SK-MEL-5 (cell line): ENCODE measurements around the gene MED13L. TPM values are rescaled to one million over a fixed set of nuclear protein-coding genes. Genes with fewer than 3 reads are reported as not detected.
"Not testable (repeated sequence)": the region's sequence is repeated elsewhere in the genome, so short reads cannot be mapped to it uniquely, and the experiment has no call there.

ENCODE experiments used
- DNase-seq: peaks from one replicate; pipeline ENCODE4 v3.0.0-alpha.2; 2016; ENCODE audit warnings: low read depth, low spot score
- in situ Hi-C: cut with HindIII; loops from 2 replicates; pipeline ENCODE4 v1.10.0; 2016; ENCODE audit warnings: low sequenced_read_pairs, high pct_unique_total_duplicates, low pct_unique_long_range_greater_than_20kb
- total RNA-seq: library from RNA; depleted of rRNA; stranded (reverse); fragments of >200 nt; shearing (Covaris generic); gene quantifications from 2 replicates; pipeline ENCODE4 v1.2.3, GENCODE V29; 2014

MED13L gene
- total RNA-seq, 1 experiment from 2014 or later, result 41.3 TPM

DNA sequence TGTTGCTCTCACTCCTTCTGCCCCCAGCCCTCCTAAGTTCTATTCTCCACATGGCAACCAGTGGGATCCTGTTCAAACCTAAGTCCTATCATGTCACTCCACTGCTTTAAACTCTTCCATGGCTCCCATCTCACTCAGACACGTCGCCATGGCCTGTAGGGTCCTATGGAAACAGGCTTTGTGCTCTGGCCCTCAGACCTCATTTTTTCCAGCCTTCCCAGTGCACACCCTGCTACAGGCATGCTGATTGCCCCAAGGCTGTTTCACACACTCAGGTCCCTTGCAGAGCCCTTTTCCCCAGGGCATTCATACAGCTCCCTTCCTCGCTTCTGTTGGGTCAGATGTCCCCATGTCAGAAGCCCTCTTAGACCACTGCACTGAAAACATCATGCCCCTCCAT lies 11.2 kb upstream of the MED13L start:
- DNase-seq, result no peak
- in situ Hi-C loops, result no loop called here

GRCh38 chr12:116287842-116288301 lies 10.4 kb upstream of the MED13L start:
- in situ Hi-C loops, result no loop called here
- no peak for DNase-seq

- DNase-seq, result no peak
- in situ Hi-C loops, result no loop called here
Measured at GRCh38 chr12:116284396-116284795, 6.9 kb upstream of the MED13L start.

DNA sequence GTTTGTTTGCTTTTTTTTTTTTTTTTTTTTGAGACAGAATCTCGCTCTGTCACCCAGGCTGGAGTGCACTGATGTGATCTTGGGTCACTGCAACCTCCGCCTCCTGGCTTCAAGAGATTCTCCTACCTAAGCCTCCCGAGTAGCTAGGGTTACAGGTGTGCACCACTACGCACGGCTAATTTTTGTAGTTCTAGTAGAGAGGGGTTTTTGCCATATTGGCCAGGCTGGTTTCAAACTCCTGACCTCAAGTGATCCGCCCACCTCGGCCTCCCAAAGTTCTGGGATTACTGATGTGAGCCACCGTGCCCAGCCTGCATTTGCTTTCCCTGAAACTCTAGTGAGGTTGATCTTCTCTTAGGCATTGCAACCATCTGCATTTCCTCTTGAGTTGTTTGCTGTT lies 6.4 kb upstream of the MED13L start:
- DNase-seq, in situ Hi-C loops: not testable (repeated sequence)

GRCh38 chr12:116282371-116283286 lies 5.1 kb upstream of the MED13L start:
- in situ Hi-C loops, result no loop called here
- DNase-seq, result no peak

DNA sequence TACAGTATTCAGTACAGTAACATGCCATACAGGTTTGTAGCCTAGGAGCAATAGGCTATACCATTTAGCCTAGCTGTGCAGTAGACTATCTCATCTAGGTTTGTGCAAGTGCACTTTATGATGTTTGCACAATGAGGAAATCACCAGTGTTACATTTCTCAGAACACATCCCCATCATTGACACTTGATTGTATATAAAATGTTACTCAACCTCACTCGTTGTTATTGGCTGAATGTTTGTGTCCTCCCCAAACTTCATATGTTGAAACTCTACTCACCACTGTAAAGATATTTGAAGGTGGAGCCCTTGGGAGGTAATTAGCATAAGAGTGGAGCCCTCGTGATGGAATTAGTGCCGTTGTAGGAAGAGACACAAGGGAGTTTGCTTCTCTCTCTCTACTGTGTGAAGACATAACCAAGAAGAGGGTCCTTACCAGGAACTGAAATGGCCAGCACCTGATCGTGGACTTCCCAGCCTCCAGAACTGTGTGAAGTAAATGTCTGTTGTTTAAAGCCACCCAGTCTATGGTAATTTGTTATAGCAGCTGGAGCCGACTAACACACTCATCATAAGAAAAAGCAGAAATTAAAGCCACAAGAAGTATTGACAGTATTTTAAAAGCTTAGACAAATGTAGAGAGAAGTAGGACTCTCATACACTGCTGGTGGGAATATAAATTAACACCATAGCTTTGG lies 3.2 kb upstream of the MED13L start:
- in situ Hi-C loops, result no loop called here
- no peak for DNase-seq

GRCh38 chr12:116278667-116279066 lies 1.2 kb upstream of the MED13L start:
- DNase-seq, result no peak
- in situ Hi-C loops, result no loop called here

GRCh38 chr12:116278279-116278626 lies 760 bp upstream of the MED13L start:
- in situ Hi-C loops, result no loop called here
- peak; percentile 37 for DNase-seq

DNA sequence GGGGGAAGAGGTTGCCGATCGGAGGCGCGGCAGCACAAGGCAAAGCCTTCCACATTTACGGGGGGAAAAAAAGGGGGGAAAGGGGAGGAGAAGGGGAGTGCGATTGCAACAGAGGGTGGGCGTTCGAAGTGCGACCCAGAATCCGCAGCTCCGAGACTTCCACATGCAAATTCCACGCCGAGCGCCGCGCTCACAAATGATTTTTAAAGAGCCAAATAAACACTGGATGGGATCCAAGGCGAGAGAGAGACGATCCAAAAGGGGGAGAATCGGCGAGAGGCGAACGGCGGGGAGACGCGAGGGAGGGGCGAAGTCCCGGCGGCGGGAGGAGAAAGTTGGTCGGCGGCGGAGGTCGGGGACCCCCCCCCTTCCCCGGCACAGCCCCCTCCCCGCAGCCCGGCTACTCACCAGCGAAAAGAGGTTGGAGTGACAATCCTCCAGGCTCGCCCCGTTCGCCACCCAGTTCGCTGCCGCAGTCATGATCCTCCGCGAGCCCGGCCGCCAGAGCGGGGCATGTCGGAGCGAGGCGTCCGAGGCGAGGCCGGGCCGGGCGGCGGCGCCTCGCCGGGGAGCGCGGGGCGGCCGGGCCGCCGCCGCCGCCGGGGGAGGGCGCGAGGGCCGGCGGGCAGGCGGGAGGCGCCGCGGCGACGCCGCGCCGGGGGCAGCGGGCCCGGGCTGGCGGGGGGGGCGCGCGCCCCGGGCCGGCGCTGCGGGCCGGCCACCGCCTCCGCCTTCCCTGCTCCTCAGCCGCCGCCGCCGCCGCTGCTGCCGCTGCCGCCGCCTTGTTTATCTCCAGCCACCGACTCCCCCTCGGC lies 634 bp downstream of the MED13L start:
- peak; percentile 51 for DNase-seq
- in situ Hi-C loops, result no loop called here

GRCh38 chr12:116274551-116275375 lies 2.7 kb downstream of the MED13L start:
- DNase-seq, result no peak

DNA sequence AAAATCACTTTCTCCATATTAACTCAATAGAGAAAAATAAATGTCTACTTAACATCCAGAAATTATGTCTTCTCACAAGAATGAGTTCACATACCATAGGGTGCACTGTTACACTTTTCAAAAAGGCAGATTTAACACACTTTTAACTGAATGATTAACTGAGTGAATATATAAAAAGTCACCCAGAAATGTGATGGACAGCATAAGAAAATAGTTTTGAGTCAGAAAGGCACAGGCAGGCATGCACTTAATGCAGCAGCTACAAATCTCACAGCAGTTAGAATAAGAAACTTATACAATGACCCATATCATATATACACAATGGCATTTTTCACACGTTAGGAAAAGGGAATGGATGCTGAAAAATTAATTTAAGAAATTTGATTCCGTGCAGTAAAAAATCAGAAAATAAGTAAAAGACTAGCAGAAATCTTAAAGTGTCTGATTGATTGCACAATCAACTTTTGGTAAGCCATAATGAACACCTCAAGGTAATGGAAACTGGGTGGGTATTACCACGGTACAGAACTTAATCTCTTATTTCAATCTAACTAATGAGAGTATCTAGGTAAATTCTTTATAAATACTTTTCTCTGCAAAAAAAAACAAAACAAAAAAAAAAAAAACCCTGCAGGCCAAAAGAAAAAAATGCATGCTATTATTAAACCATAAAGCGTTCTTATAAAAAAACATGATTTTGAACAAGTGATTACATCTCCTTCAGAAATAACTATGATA lies 3.5 kb downstream of the MED13L start:
- in situ Hi-C loops, result no loop called here

More at GRCh38 chr12:116274551-116275375, 2.7 kb downstream of the MED13L start:
- in situ Hi-C loops, result no loop called here

GRCh38 chr12:116267948-116268347 lies 9.5 kb downstream of the MED13L start:
- DNase-seq, result no peak
- in situ Hi-C loops, result no loop called here

More for the DNA sequence above, 3.5 kb downstream of the MED13L start:
- DNase-seq, result no peak

GRCh38 chr12:116266631-116267349 lies 10.7 kb downstream of the MED13L start:
- no peak for DNase-seq
- in situ Hi-C loops, result no loop called here

DNA sequence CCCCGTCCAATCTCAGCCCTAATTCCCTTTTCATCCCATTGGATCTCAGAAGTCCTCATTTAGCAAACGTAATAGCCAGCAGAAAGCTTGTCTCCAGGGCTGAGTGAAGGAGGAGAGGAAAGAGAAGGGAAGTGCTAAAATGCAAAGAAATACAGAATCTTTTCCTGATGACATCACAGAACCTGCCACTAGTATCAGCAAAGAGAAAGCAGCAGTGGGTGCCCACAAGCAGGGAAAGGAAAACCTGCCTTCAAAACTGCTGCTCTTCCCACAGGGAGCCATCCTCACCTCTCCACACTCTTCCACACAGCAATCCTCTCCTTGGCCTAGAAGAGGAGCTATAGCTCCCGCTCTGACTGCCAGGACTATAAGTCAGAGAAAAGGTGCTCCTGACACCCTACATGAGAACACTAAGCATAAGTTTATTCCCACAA lies 11.3 kb downstream of the MED13L start:
- peak; percentile 50 for DNase-seq
- in situ Hi-C loops, result no loop called here

DNA sequence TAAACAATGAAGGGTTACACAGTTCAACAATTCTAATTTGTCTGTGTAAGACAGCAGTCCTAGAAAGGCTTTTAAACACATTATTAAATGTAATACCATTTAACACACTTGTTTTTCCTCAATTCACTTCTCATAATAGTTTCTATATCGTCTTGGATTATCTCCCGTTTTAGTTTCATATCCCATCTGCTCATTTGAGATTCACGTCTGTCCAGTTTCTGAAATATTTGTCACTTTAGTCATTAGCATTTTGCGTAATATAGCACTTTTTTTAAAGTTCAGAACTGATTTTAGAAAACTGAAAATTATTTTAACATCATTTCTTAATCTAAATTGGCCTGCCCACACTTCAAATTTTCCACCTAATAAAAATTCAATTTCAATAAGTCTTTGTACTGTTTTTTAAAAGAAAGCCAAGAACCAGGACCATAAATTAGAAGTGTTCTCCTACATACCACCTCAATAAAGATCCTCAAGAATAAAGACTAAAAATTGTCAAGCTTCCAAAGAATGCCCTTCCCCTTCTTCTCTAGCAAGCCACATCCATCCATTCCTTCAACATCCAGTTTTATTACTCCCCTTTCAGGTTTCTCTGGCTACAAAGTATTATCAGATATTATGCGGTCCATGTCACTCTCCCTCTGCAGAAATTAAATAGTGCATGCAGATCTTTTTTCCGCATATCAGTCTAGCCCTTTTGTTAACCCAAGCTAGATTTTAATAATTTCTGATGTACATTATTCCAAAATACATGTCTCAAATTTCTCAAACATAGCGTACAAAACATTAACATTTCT lies 11.9 kb downstream of the MED13L start:
- in situ Hi-C loops, result no loop called here
- DNase-seq, result no peak
